Activated B cell treated with CpG ODN at 0.5 μM for 24 hours (primary cell): ENCODE measurements around the gene GJA1. TPM values are rescaled to one million over a fixed set of nuclear protein-coding genes. Genes with fewer than 3 reads are reported as not detected.
"Not testable (repeated sequence)": the region's sequence is repeated elsewhere in the genome, so short reads cannot be mapped to it uniquely, and the experiment has no call there.

Experiments used
- ATAC-seq: fragments of 200-7000 bp; cut with Tn5 transposase; one replicate; pipeline ENCODE4 v1.10.0; 2021; ENCODE audit warnings: low read depth, mild to moderate bottlenecking, moderate library complexity
- CTCF ChIA-PET: fragments of 350-600 bp; sonication (Branson Sonifier 250); formaldehyde crosslinking; loops from one replicate; lab custom pipeline; 2021; ENCODE audit warnings: antibody characterized with exemption; lab: Charles Lee
- POLR2A ChIA-PET: fragments of 350-600 bp; sonication (Branson Sonifier 250); formaldehyde crosslinking; loops from one replicate; lab custom pipeline; 2021; ENCODE audit warnings: antibody characterized with exemption; lab: Charles Lee
- DNase-seq: peaks from one replicate; pipeline ENCODE4 v3.0.0; 2022
- H3K27ac Mint-ChIP-seq: one replicate; pipeline ENCODE4 v1.8.0; 2020; ENCODE audit warnings: mixed read lengths
- H3K27me3 Mint-ChIP-seq: one replicate; pipeline ENCODE4 v1.8.0; 2021; ENCODE audit warnings: mixed read lengths
- H3K36me3 Mint-ChIP-seq: one replicate; pipeline ENCODE4 v1.8.0; 2021; ENCODE audit warnings: low read depth, mixed read lengths
- H3K4me1 Mint-ChIP-seq: one replicate; pipeline ENCODE4 v1.8.0; 2021; ENCODE audit warnings: mixed read lengths
- H3K4me3 Mint-ChIP-seq: one replicate; pipeline ENCODE4 v1.8.0; 2020; ENCODE audit warnings: mild to moderate bottlenecking, mixed read lengths
- H3K9me3 Mint-ChIP-seq: one replicate; pipeline ENCODE4 v1.8.0; 2020; ENCODE audit warnings: mixed read lengths
- CTCF ChIP-seq: fragments of 200-600 bp; IDR thresholded peaks from one replicate; pipeline ENCODE4 v1.8.0; 2022; ENCODE audit warnings: antibody characterized with exemption, mild to moderate bottlenecking
- intact Hi-C: fragments of 100-400 bp; cut with micrococcal nuclease; formaldehyde crosslinking; loops from one replicate; pipeline ENCODE4 v1.15.1; 2024
- total RNA-seq: library from RNA; stranded (reverse); gene quantifications from 2 replicates; pipeline ENCODE4 v1.2.3, GENCODE V29; 2022

The GJA1 gene
- total RNA-seq, 1 donor from 2014 or later, result not detected

- ATAC-seq (no peak), DNase-seq (no peak)
- Mint-ChIP-seq H3K9me3 (no peaks in the 10 kb centered on the region), H3K27ac (no peak overlapping the region), H3K27me3 (no peaks in the 10 kb centered on the region), H3K36me3 (no peaks in the 10 kb centered on the region), H3K4me3 (no peak overlapping the region), H3K4me1 (no peaks in the 10 kb centered on the region)
- CTCF ChIA-PET, result no interaction called here
- TF ChIP-seq CTCF, result no peak
- POLR2A ChIA-PET, result no interaction called here
- intact Hi-C loops, result no loop called here
These were observed 21.6 kb upstream of the GJA1 start for GRCh38 chr6:121413879-121414278.

GRCh38 chr6:121418346-121418745 is 17.1 kb upstream of the GJA1 start:
- ATAC-seq, result no peak
- Mint-ChIP-seq H3K4me3 (no peak overlapping the region), H3K36me3 (no peaks in the 10 kb centered on the region), H3K27ac (no peak overlapping the region), H3K9me3 (no peaks in the 10 kb centered on the region), H3K27me3 (no peaks in the 10 kb centered on the region), H3K4me1 (no peaks in the 10 kb centered on the region)
- CTCF ChIA-PET, result no interaction called here
- intact Hi-C loops, result no loop called here
- POLR2A ChIA-PET, result no interaction called here
- no peak for DNase-seq
- TF ChIP-seq CTCF, result no peak

- TF ChIP-seq CTCF, result no peak
- no peaks in the 10 kb centered on the region for H3K4me1 Mint-ChIP-seq
- ATAC-seq (no peak), DNase-seq (no peak)
- no peak overlapping the region for H3K27ac Mint-ChIP-seq
- intact Hi-C loops, result no loop called here
- H3K27me3 Mint-ChIP-seq, result no peaks in the 10 kb centered on the region
- H3K4me3 Mint-ChIP-seq, result no peak overlapping the region
- H3K36me3 Mint-ChIP-seq, result no peaks in the 10 kb centered on the region
- ChIA-PET POLR2A (no interaction called here), CTCF (no interaction called here)
- H3K9me3 Mint-ChIP-seq, result no peaks in the 10 kb centered on the region
These were observed 8.8 kb upstream of the GJA1 start for GRCh38 chr6:121426686-121427085.

GRCh38 chr6:121428872-121429756 is 6.3 kb upstream of the GJA1 start:
- DNase-seq (no peak), ATAC-seq (no peak)
- ChIA-PET CTCF (no interaction called here), POLR2A (no interaction called here)
- intact Hi-C loops, result no loop called here
- Mint-ChIP-seq H3K4me1 (no peaks in the 10 kb centered on the region), H3K9me3 (no peaks in the 10 kb centered on the region), H3K36me3 (no peaks in the 10 kb centered on the region), H3K4me3 (no peak overlapping the region), H3K27me3 (peaks cover 4% of the 10 kb centered on the region), H3K27ac (no peak overlapping the region)
- no peak for TF ChIP-seq CTCF

- Mint-ChIP-seq H3K9me3 (no peaks in the 10 kb centered on the region), H3K4me1 (no peaks in the 10 kb centered on the region), H3K36me3 (no peaks in the 10 kb centered on the region), H3K27ac (no peak overlapping the region), H3K27me3 (peaks cover 8% of the 10 kb centered on the region), H3K4me3 (no peak overlapping the region)
- no peak for ATAC-seq
- TF ChIP-seq CTCF, result no peak
- ChIA-PET CTCF (interaction anchor here (1.1 kb wide), 1 partner anchor 1099 kb away, joined by 3 read pairs; no protein-coding TSS in a partner anchor), POLR2A (no interaction called here)
- intact Hi-C loops, result no loop called here
- DNase-seq, result no peak
These were observed 4.7 kb upstream of the GJA1 start for GRCh38 chr6:121430514-121431460.

- POLR2A ChIA-PET, H3K4me1 Mint-ChIP-seq, DNase-seq, H3K4me3 Mint-ChIP-seq, H3K9me3 Mint-ChIP-seq, intact Hi-C loops, H3K36me3 Mint-ChIP-seq, ATAC-seq, H3K27ac Mint-ChIP-seq: not testable (repeated sequence)
- CTCF ChIA-PET, result interaction anchor here (1.1 kb wide), 1 partner anchor 1098 kb away, joined by 3 read pairs; no protein-coding TSS in a partner anchor
- H3K27me3 Mint-ChIP-seq, result peaks cover 13% of the 10 kb centered on the region
These were observed 3.7 kb upstream of the GJA1 start for GRCh38 chr6:121431776-121432175.
